Measurements from ENCODE around the gene THADA.
"Not testable (repeated sequence)": the region's sequence is repeated elsewhere in the genome, so short reads cannot be mapped to it uniquely, and the experiment has no call there.

The THADA gene

GRCh38 chr2:43410055-43410604 is 185.7 kb downstream of the THADA start:
- DNase-seq, result no peak
- no peak for ATAC-seq

- ATAC-seq (no peak), DNase-seq (no peak)
Measured at GRCh38 chr2:43408407-43409160, 187.3 kb downstream of the THADA start.

- DNase-seq (no peak), ATAC-seq (no peak)
Measured at GRCh38 chr2:43407935-43408334, 187.9 kb downstream of the THADA start.

- no peak for DNase-seq
Measured at GRCh38 chr2:43406651-43407279, 189.1 kb downstream of the THADA start.

GRCh38 chr2:43405829-43406228 is 190.0 kb downstream of the THADA start:
- DNase-seq, result no peak

More at GRCh38 chr2:43406651-43407279, 189.1 kb downstream of the THADA start:
- ATAC-seq, result no peak

GRCh38 chr2:43402452-43402937 is 193.3 kb downstream of the THADA start:
- DNase-seq, result no peak
- ATAC-seq, result peak; percentile 50

More at GRCh38 chr2:43405829-43406228, 190.0 kb downstream of the THADA start:
- no peak for ATAC-seq

- ATAC-seq (peak; percentile 91), DNase-seq (peak; percentile 35)
Measured at GRCh38 chr2:43402002-43402401, 193.8 kb downstream of the THADA start.

- DNase-seq, result no peak
- ATAC-seq, result no peak
Measured at GRCh38 chr2:43400508-43400907, 195.3 kb downstream of the THADA start.

GRCh38 chr2:43399515-43400264 is 196.1 kb downstream of the THADA start:
- no peak for DNase-seq
- ATAC-seq, result no peak

GRCh38 chr2:43399098-43399497 is 196.7 kb downstream of the THADA start:
- no peak for ATAC-seq
- no peak for DNase-seq

GRCh38 chr2:43397821-43398220 is 198.0 kb downstream of the THADA start:
- ATAC-seq (no peak), DNase-seq (no peak)

- no peak for DNase-seq
- no peak for ATAC-seq
Measured at GRCh38 chr2:43397411-43397810, 198.4 kb downstream of the THADA start.

- not testable (repeated sequence) for ATAC-seq, DNase-seq
Measured at GRCh38 chr2:43396344-43396743, 199.5 kb downstream of the THADA start.

- ATAC-seq (no peak), DNase-seq (no peak)
Measured at GRCh38 chr2:43393918-43394317, 201.9 kb downstream of the THADA start.

GRCh38 chr2:43391878-43392215 is 204.0 kb downstream of the THADA start:
- ATAC-seq, result no peak

GRCh38 chr2:43391201-43391877 is 204.5 kb downstream of the THADA start:
- ATAC-seq, result no peak

More at GRCh38 chr2:43391878-43392215, 204.0 kb downstream of the THADA start:
- no peak for DNase-seq

GRCh38 chr2:43389581-43390466 is 206.0 kb downstream of the THADA start:
- no peak for DNase-seq
- no peak for ATAC-seq

More at GRCh38 chr2:43391201-43391877, 204.5 kb downstream of the THADA start:
- no peak for DNase-seq

- ATAC-seq (no peak), DNase-seq (no peak)
Measured at GRCh38 chr2:43388371-43388770, 207.5 kb downstream of the THADA start.

- peak; percentile 70 for ATAC-seq
- DNase-seq, result no peak
Measured at GRCh38 chr2:43387092-43388062, 208.5 kb downstream of the THADA start.

- not testable (repeated sequence) for DNase-seq, ATAC-seq
Measured at GRCh38 chr2:43386679-43387078, 209.2 kb downstream of the THADA start.

Data from stimulated activated naive CD8-positive, alpha-beta T cell treated with anti-CD3 and anti-CD28 coated beads, Interleukin-15, Interleukin-2, amounts not matched to agents 100 U/mL and 50 U/mL, for 24 hours (primary cell).